Measurements from ENCODE around the gene MMP7.

MMP7 gene, protein sequence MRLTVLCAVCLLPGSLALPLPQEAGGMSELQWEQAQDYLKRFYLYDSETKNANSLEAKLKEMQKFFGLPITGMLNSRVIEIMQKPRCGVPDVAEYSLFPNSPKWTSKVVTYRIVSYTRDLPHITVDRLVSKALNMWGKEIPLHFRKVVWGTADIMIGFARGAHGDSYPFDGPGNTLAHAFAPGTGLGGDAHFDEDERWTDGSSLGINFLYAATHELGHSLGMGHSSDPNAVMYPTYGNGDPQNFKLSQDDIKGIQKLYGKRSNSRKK

DNA sequence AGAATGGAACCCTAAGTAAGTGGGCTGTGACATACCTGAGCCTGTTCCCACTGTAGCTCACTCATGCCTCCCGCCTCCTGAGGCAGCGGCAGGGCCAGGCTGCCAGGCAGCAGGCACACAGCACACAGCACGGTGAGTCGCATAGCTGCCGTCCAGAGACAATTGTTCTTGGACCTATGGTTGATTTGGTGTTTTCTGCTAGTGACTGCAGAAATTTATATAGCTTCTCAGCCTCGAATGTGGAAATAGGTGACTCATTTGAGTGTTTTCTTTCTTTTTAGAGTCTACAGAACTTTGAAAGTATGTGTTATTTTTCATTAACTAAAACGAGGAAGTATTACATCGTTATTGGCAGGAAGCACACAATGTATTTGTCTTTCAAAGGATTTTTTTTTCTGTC lies at the start of gene MMP7:
Gene MMP7 (minus strand): TSS at position 190 of the 400 bp plus-strand sequence. CDS start 47 bp downstream, at position 143.
- DNase-seq (ENCODE audit: low read depth): peak; percentile 16

DNA sequence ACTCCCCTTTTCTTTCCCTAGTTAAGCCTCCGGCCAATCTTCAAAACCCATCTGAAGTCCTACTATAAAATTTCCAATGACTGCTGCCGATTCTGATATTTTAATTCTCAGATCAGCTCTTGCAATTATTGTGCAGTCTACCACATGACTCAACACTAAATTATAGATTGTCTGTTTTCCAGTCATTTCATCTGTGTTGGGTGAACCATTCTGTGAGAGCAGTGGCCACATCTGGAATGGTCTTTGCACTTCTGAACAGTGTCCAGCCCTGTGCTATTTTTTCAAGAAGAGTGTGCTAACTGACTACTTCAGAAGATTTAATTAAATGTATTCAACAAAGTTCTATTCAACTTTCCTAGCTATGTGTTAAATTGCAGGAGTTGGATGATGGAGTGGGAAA lies 47.2 kb upstream of the MMP7 start:
- DNase-seq (ENCODE audit: low read depth): no peak

DNA sequence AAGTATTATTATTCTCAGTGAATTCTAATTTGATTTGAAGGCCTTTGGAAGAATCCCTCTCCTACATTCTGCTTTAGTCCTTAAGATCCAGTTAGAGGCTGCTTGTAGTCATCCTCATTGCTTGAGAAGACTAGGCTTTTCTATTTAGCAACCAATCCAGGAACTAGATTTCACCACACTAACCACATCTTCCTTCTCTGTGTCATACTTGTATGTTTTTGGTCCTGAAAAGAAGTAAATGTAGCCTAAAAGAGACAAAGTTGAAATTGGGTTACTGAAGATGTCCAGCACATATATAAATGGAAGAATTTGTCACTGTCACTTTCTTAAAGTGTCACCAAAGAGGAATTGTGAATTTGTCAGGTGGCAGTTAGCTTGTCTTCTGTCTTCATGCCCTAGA lies 46.6 kb upstream of the MMP7 start:
- no peak for DNase-seq (ENCODE audit: low read depth)

DNA sequence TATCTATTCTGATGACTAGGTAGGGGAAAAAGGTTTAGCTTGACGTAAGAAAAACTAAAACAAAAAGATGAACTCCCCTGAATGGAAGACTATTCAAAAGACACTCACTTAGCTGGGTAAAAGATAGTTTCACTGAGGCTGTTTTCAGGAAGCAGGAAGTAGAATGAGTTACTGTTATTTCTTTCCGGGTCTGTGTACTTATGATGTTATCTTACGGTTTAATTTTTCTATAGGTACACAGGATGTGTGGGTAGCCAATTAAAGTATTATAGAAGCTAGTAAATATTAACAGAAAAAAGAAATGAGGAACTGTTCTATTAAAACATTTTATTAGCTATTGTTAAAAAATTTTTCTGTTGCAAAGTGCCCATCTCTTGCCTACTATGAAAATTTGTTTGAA lies 45.8 kb upstream of the MMP7 start:
- no peak for DNase-seq (ENCODE audit: low read depth)

DNA sequence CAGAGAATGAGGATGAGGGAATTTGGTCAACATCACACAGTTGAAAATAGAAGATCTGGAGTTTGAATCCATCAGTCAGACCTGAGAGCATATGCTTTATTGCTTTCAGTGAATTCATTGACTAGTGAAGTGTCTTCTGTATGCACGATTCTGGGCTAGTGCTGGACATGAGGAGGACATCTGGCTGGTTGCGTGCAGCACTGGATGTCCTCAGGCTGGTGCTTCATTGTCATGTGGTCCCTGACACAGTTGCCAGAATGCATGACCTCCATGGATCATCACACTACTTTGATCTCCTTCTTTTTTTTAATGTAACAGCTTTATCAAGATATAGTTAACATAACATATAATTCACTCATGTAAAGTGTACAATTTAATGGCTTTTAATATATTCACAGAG lies 44.5 kb upstream of the MMP7 start:
- DNase-seq (ENCODE audit: low read depth): no peak

DNA sequence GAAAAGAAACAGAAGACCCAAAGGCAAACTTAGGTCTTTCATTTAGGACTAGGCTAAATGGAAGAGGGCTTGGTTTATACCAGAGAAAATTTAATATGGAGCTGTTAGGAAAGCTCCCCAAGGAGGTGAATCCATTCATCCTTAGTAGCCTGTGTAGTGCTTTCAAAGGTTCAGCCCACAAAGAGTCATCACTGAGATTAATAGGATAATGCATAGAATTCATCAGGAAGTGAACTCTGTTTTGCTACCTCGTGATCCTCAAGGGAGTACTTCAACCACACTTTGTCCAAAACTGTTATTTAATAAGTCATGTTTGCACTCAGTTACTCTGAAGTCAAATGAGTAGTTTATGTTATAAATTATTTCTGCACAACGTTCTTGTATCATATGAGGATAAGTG lies 43.3 kb upstream of the MMP7 start:
- DNase-seq (ENCODE audit: low read depth): no peak

DNA sequence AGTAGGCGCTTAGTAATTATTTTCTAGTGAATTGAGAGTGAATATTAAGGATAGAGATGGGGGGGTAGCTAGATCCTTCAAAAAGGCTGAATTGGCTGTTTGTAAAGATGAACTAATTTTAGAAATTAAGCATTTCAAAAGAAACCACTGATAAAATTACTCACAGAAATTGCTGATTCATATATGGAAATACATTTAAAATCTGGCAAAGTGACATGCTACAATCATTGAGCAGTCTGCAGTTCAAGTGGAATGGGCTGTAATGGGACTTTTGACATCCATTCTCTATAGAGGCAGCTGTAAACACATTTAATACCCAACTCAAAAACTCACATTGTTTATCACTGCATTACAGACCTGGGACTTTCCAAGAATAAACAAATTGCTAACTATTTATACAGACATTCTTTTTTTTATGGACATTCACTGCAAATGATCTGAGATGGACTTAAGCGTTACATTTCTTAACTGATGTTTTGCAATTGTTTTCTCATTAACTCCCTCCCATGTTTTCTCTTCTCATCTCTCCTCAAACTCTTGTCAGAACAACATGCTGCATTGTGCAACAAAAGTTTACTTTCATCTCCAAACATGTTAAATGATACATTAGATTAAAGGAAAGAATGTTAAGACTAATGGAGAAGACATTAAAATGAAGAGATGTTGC lies 42.1 kb upstream of the MMP7 start:
- no peak for DNase-seq (ENCODE audit: low read depth)

DNA sequence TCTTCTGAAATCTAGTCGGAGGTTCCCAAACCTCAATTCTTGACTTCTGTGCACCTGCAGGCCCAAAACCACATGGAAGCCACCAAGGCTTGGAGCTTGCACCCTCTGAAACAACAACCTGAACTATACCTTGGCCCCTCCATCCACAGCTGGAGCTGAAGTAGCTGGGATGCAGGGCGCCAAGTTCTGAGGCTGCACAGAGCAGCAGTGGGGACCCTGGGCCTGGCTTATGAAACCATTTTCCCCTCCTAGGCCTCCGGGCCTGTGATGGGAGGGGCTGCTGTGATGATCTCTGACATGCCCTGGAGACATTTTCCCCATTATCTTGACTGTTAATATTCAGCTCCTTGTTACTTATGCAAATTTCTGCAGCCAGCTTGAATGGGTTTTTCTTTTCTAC lies 38.3 kb upstream of the MMP7 start:
- DNase-seq (ENCODE audit: low read depth): no peak

DNA sequence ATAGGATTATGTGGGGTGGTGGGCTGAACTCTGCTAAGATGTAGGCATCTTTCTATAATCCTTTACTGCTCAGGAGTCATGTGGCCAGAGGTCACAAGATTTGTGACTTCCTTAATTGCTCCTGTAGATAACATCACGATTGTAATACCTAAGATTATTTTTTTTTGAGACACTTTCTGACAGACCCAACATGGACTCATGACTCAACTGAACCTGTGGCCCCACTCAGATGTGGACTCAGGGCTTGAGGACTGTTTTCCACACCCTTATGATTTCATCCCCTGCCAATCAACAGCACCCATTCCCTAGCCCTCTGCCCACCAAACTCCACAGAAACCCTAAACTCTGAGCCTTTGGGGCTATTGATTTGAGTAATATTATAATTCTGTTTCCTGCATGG lies 35.6 kb upstream of the MMP7 start:
- DNase-seq (ENCODE audit: low read depth): no peak

DNA sequence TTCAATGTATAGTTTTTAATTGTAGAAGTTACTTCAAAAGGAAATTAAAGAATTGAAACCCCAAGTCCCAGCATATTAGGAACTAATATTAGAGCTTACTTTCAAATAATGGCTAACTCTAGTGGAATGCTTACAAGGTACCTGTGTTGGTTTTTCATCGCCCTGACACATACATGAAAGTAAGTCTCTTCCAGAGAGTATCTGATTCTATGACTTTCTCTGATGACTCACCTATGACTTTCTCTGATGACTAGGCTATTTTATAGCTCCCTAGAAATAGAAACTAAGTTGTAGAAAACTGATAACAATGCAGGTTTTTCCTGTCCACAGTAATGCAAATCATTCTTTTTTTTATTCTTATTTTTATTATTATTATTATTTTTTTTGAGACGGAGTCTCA lies 33.6 kb upstream of the MMP7 start:
- DNase-seq (ENCODE audit: low read depth): no peak

DNA sequence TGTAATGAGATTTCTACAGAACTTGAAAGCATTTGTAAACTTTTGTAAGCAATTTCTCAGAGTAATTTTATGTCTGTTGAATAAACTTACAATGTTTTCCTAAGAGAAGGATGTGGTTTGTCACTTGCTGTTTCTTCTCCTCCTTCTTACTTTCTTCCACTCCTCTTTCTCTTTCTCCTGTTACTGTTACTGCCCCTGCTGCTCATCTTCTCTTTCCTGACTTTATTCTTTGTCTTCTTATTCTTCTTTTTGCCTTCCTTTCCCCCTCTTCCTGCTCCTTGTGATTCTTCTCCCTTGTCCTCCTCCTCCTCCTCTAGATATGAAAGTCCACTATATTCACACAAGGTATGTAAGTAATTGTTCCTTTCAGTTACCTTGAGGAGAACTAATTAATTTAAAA lies 31.1 kb upstream of the MMP7 start:
- no peak for DNase-seq (ENCODE audit: low read depth)

DNA sequence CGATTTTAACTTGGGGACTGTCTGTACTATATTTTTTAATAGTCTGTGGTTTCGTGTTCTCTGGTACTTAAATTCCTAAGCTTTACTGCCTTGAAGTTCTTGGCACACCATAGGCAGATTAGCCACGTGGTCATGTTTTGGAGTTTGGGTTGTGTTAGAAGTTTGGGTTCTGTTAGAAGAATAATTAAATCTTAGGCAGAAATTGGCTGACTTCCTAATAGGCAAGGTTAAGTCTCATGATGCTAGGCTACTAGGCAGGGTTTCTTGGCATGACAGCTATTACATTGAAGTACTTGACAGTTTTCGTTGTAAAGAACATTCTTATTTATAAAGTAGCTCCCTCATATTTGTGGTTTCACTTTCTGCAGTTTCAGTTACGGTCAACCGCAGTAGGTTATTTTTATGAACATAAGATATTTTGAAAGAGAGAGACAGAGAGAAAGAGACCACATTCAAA lies 30.0 kb upstream of the MMP7 start:
- DNase-seq (ENCODE audit: low read depth): peak; percentile 32

DNA sequence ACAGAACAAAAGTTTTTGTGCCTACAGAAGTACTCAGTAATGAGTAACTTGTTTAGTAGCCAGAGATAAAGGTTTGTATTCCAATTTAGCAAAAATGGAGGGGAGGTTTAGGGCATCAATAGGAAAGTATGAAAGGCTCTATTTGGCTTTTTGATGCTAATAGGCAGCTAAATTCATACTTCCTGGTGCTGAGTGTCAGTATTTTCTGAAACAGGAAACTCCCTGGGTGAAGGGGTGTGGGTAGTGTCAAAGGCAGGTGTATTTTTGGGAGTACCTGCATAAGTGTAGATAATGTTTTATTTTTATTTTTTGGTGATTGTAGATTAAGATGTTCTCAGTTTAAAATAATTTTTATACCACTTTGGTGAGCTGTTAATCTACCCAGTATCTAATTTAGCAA lies 29.3 kb upstream of the MMP7 start:
- no peak for DNase-seq (ENCODE audit: low read depth)

DNA sequence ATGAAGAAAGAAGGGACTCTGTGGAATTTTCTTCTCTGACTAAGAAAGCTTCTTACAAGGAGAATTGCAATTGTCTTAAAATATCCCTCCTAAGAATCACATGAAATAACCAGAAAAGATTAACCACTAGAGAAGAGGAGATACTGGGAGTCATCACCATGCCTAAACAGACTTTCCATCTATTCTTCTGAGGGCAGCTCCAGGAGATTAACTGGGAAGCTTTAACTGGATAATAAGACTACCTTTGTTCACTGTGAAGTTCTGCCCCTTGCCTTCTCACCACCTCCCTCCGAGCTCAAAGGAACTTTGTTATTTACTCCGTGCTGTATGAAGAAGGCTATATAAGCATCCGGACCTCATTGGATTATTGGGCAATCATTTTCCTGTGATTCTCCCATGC lies 24.5 kb upstream of the MMP7 start:
- no peak for DNase-seq (ENCODE audit: low read depth)

DNA sequence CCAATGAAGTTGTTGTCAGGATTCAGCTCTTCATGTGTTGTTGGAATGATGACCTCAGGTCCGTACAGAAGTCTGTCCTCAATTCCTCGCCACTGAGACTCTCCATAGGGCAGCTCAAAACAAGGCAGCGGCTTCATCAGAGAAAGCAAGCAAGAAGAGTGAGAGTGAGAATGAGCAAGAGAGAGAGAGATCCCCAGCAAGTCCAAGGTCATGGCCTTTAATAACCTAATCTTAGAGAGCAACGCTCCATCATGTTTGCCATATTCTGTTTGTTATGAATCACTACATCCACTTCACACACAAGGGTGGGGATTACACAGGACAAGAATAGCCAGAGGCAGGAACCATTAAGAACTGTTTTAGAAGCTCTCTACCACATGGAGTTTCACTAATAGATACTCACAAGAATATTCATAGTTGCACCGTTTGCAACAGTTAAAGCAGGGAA lies 23.3 kb upstream of the MMP7 start:
- DNase-seq (ENCODE audit: low read depth): no peak

DNA sequence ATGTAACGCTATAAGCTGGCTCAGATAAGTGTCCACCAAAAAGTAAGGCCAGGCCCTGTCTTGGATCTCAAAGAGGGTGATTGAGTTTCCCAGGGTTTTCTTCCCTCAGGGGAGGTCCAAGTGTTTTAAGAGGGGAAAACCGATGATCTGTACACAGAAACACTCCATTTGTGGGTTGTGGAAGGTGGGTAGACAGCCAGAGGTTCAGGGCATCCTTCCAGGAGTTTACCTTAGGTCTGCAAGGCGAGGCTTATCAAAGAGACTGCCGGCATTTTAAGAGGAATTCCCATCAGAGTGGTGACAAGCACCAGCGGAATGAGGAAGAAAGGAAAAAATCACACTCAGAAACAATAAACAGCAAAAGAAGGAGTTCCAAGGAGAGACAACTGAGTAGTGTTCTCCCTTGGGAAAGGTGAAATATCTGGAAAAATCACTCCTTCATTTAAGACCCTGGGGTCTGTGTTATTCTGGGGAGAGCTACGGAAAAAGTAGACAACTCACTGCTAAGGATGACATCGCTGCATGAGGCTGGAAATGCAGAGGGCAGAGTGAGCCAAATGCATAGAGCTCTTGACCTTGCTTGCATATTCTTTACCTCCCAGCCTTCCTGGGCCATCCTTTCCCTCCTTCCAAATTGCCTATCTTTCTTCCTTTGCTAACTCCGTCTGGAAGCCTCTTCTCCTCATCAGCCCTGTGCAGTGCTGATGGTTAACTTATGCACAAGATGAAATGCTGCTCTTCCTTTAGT lies 22.1 kb upstream of the MMP7 start:
- no peak for DNase-seq (ENCODE audit: low read depth)

DNA sequence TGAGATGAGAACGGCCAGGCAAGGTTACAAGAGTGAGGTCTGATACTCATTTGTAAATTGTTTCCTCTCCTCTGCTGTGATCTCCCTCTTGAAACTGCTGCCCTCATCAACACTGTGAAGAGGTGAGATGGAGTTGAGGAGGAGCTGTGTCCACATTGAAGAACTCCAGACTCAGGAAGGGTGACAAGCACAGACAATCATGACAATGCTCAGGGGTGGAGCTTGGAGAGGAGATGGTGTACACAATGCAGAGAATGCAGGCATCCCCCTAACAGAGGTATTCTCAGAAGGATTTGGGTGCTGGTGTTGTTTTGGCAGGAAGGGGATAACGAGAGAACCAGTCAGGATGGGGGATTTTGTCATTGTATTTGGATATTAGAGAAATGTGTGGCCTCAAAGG lies 21.5 kb upstream of the MMP7 start:
- no peak for DNase-seq (ENCODE audit: low read depth)

DNA sequence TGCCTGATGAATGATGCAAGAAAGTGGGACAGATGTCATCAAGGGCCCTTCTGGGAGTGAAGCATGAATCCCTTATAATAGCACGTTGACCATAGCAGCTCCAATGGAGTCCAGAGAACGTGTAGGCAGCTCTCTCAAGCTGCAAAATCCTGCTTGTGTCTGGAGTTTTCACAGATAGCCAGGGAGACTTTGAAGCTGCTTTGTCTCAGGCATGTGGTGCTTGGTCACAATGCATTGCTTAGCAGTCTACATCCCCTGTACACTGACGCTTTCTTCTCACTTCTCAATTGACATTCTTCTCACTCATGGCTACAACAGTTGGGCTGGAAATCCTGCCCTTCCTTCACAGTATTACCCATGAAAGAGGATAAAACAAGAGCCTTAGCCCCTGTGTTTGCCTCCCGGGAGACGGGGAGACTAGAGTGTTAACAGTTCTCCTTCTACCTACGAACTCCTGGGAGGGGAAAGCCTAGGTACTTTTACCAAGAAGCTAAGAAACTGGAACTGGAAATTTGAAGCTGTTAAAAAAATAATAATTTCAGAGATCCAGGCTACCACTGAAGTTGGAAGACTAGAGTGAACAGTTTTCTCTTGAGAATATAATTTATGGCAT lies 20.7 kb upstream of the MMP7 start:
- no peak for DNase-seq (ENCODE audit: low read depth)

DNA sequence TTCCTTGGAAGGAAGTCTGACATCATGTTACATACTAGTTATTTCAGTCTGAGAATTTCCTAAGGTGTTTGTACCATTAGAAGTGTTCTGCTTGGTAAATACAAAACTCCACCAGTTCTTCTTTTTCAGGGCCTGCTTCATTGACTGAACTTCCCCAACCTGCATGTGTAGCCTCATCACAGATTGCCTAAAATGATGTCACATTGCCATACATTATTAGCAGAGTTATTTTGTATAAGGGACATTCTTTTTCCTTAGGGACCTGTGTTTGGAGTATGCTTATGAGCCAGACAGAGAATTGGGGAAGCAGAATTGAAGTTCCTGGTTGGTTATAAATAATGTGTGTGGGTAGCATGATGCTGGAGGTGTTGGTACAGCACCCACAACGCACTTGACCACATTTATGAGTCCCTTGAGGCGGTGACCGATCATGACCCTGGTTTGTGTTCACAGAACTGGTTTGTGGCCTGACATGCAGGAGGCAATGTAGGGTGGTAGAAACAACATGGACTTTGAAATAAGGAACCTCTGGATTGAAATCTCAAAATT lies 16.4 kb upstream of the MMP7 start:
- DNase-seq (ENCODE audit: low read depth): no peak

DNA sequence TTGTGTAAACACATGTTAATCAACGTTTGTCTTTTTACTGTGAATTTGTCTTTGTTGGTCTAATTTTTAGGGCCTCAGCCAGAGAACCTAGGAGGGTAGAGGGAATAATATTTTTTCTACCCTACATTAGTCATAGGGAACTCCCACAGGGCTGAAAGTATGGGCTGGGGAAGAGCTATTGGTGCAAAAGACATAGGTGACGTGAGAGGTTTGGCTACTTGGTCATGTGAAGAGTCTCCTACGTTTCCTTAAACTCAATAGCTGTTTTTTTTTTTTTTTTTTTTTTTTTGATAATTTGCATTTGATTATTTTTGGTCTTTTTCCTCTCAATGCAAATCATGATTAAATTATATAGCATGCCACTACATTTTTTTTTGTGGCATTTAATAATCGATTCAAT lies 15.9 kb upstream of the MMP7 start:
- no peak for DNase-seq (ENCODE audit: low read depth)

DNA sequence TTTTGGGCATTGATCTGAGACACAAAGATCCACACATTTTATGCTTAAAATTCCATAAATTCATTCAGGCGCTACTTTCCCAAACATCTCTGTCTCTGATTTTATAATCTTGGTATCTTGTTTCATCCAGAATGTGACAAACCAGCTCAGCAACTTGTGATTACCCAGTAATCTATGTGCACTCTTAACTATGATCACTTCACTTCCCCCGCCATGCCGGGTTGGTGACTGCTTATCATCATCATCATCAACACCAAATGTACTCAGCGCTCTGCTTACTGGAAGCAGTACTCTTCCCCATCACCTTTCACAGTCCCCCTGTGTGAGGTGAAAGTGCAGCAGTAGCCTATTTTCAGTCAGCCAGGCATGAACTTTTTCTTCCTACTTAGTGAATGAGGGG lies 15.2 kb upstream of the MMP7 start:
- DNase-seq (ENCODE audit: low read depth): no peak

DNA sequence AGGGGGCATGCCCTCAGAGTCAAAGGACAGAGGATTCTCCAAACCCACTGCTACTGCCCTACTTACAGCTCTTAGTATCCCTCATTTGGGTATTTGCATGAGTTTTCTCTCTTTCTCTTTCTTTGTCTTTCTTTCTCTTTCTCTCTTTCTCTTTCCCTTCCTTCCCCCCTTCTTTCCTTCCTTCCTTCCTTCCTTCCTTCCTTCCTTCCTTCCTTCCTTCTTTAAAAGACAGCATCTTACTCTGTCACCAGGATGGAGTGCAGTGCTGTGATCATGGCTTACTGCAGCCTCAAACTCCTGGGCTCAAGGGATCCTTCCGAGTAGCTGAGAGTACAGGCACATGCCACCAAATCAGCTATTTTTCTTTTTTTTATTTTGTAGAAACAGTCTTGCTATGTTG lies 14.0 kb upstream of the MMP7 start:
- DNase-seq (ENCODE audit: low read depth): no peak

DNA sequence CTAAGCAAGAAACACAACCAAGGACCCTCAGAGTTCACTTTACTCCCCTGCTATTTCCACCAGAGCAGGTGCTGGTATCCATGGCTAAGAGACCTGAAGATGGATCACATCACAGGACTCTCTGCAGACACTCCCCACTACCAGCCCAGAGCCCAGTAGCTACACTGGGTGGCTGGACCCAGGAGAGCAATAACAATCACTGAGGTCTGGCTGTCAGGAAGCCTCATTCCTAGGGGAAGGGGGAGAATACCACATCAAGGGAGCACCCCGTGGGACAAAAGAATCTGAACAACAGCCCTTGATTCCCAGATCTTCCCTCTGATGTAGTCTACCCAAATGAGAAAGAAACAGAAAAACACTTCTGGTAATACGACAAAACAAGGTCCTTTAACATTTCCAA lies 9.0 kb upstream of the MMP7 start:
- DNase-seq (ENCODE audit: low read depth): no peak
